ENCODE measurements around the gene C5orf34.
"Not testable (repeated sequence)": the region's sequence is repeated elsewhere in the genome, so short reads cannot be mapped to it uniquely, and the experiment has no call there.

The C5orf34 gene

GRCh38 chr5:43456556-43456955 is 58.4 kb downstream of the C5orf34 start:
- H3K27ac ChIP-seq (ENCODE audit: low read length) = no peak overlapping the region
- no peak overlapping the region for H3K9ac ChIP-seq (ENCODE audit: low read length)
- no peak overlapping the region for H3K4me3 ChIP-seq (ENCODE audit: low read length)
- no peak overlapping the region for H2AFZ ChIP-seq (ENCODE audit: low read length)
- no peak overlapping the region for H3K4me2 ChIP-seq (ENCODE audit: low read depth, low read length)
- H3K9me2 ChIP-seq (replicated peaks; ENCODE audit: insufficient read depth, low read length) = no peaks in the 10 kb centered on the region
- no peaks in the 10 kb centered on the region for H3K79me2 ChIP-seq (ENCODE audit: low read length)
- H3F3A ChIP-seq (ENCODE audit: insufficient read depth, low read length) = no peaks in the 10 kb centered on the region
- no peaks in the 10 kb centered on the region for H3K36me3 ChIP-seq (replicated peaks; ENCODE audit: insufficient read depth, low read length)
- no peak for DNase-seq
- H3K27me3 ChIP-seq (replicated peaks; ENCODE audit: insufficient read depth, low read length) = no peaks in the 10 kb centered on the region
- no peaks in the 10 kb centered on the region for H3K9me3 ChIP-seq (replicated peaks; ENCODE audit: insufficient read depth, low read length)
- H3K4me1 ChIP-seq (ENCODE audit: low read length) = no peaks in the 10 kb centered on the region
- no peaks in the 10 kb centered on the region for H4K20me1 ChIP-seq (ENCODE audit: insufficient read depth, low read length)
- TF ChIP-seq EZH2 (optimal IDR thresholded peaks at IDR 0.05; ENCODE audit: low read depth, low read length) = no peak
- TF ChIP-seq CTCF (IDR thresholded peaks at IDR 0.05; ENCODE audit: low read length) = no peak
- no peak for TF ChIP-seq EZH2phosphoT487 (IDR thresholded peaks at IDR 0.05; ENCODE audit: low read length)

- DNase-seq; H3K9ac ChIP-seq (ENCODE audit: low read length); H4K20me1 ChIP-seq (ENCODE audit: insufficient read depth, low read length); H3K27me3 ChIP-seq (replicated peaks; ENCODE audit: insufficient read depth, low read length); H3K4me3 ChIP-seq (ENCODE audit: low read length); H3K9me3 ChIP-seq (replicated peaks; ENCODE audit: insufficient read depth, low read length); H3K36me3 ChIP-seq (replicated peaks; ENCODE audit: insufficient read depth, low read length); H3K27ac ChIP-seq (ENCODE audit: low read length); H3K79me2 ChIP-seq (ENCODE audit: low read length); H3K4me2 ChIP-seq (ENCODE audit: low read depth, low read length); H3F3A ChIP-seq (ENCODE audit: insufficient read depth, low read length); H3K9me2 ChIP-seq (replicated peaks; ENCODE audit: insufficient read depth, low read length); H2AFZ ChIP-seq (ENCODE audit: low read length); H3K4me1 ChIP-seq (ENCODE audit: low read length): not testable (repeated sequence)
Measured at GRCh38 chr5:43441575-43441974, 73.4 kb downstream of the C5orf34 start.

- no peak overlapping the region for H3K27ac ChIP-seq (ENCODE audit: low read length)
- no peaks in the 10 kb centered on the region for H3K27me3 ChIP-seq (replicated peaks; ENCODE audit: insufficient read depth, low read length)
- H3K4me3 ChIP-seq (ENCODE audit: low read length) = no peak overlapping the region
- no peak for DNase-seq
- H3K4me2 ChIP-seq (ENCODE audit: low read depth, low read length) = no peak overlapping the region
- no peaks in the 10 kb centered on the region for H3F3A ChIP-seq (ENCODE audit: insufficient read depth, low read length)
- H4K20me1 ChIP-seq (ENCODE audit: insufficient read depth, low read length) = no peaks in the 10 kb centered on the region
- no peaks in the 10 kb centered on the region for H3K36me3 ChIP-seq (replicated peaks; ENCODE audit: insufficient read depth, low read length)
- no peak overlapping the region for H3K9ac ChIP-seq (ENCODE audit: low read length)
- H3K4me1 ChIP-seq (ENCODE audit: low read length) = no peaks in the 10 kb centered on the region
- TF ChIP-seq EZH2 (optimal IDR thresholded peaks at IDR 0.05; ENCODE audit: low read depth, low read length) = no peak
- TF ChIP-seq EZH2phosphoT487 (IDR thresholded peaks at IDR 0.05; ENCODE audit: low read length) = no peak
- no peak for TF ChIP-seq CTCF (IDR thresholded peaks at IDR 0.05; ENCODE audit: low read length)
- no peaks in the 10 kb centered on the region for H3K79me2 ChIP-seq (ENCODE audit: low read length)
- H2AFZ ChIP-seq (ENCODE audit: low read length) = no peak overlapping the region
- no peaks in the 10 kb centered on the region for H3K9me3 ChIP-seq (replicated peaks; ENCODE audit: insufficient read depth, low read length)
- no peaks in the 10 kb centered on the region for H3K9me2 ChIP-seq (replicated peaks; ENCODE audit: insufficient read depth, low read length)
Measured at GRCh38 chr5:43437062-43437660, 77.8 kb downstream of the C5orf34 start.
